HEK293T (cell line): ENCODE results near the gene DCDC1.

Source experiments
- ELF4 ChIP-seq: fragments of 450-650 bp; IDR thresholded peaks from 2 replicates; pipeline ENCODE4 v1.6.1; 2017; ENCODE audit warnings: antibody characterized with exemption
- NFRKB ChIP-seq: fragments of 450-650 bp; IDR thresholded peaks from 2 replicates; pipeline ENCODE4 v1.6.1; 2016; ENCODE audit warnings: mild to moderate bottlenecking, moderate library complexity
- PKNOX1 ChIP-seq: fragments of 450-650 bp; IDR thresholded peaks from 2 replicates; pipeline ENCODE4 v1.6.1; 2016
- TARDBP ChIP-seq: fragments of 450-650 bp; IDR thresholded peaks from 2 replicates; pipeline ENCODE4 v1.6.1; 2016
- ZNF384 ChIP-seq: fragments of 450-650 bp; IDR thresholded peaks from 2 replicates; pipeline ENCODE4 v1.6.1; 2016

- TF ChIP-seq ELF4 = no peak
- TF ChIP-seq PKNOX1 = no peak
- no peak for TF ChIP-seq ZNF384
- TF ChIP-seq TARDBP = no peak
- TF ChIP-seq NFRKB = no peak
Measured at GRCh38 chr11:30826911-30827310, 542.6 kb downstream of the DCDC1 start.
